GM20431 (cell line): ENCODE data around the gene SELENOI.

Experiments used
- in situ Hi-C: fragments of 300-500 bp; cut with MseI, MboI; formaldehyde crosslinking; loops from one replicate; pipeline ENCODE4 v1.15.0; 2020; ENCODE audit warnings: low sequenced_read_pairs; ENCODE audit not compliant: unreplicated experiment

The SELENOI gene

DNA sequence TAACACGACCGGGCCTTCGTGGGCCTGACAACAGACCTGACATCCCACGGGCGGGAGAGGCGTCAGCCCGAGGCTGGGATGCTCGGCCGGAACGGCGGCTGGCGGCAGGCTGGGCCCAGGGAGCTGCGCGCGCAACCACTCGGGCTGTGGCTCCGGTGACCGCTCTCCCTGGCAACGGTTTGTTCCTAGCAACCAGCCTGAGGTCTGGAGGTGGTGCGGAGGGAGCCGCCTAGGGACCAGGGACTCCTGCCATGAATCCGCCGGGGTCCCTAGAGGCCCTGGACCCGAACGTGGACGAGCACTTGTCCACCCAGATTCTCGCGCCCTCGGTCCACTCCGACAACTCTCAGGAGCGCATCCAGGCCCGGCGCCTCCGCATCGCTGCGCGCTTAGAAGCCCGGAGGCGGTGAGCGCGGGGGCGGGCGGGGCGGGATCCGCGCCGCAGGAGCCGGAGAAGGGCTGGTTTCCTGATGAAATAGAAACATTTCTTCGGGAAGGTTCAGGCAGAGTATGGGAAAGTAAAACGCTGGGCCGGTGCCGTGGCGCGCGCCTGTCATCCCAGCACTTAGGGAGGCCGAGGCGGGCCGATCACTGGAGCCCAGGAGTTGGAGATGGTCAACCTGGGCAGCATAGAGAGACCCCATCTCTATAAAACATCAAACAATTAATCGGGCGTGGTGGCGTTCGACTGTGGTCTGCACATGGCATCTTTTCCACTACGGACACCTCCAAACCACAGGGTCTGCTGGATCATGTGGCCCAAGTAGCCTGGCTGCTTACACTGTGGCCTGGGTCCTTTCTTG is 56.0 kb downstream of the SELENOI start, which contains the start of gene DRC1:
TSS of gene DRC1 (plus strand) at position 182 of the 803 bp plus-strand sequence. CDS start at position 252, 70 bp downstream.
- in situ Hi-C loops = no loop called here

DNA sequence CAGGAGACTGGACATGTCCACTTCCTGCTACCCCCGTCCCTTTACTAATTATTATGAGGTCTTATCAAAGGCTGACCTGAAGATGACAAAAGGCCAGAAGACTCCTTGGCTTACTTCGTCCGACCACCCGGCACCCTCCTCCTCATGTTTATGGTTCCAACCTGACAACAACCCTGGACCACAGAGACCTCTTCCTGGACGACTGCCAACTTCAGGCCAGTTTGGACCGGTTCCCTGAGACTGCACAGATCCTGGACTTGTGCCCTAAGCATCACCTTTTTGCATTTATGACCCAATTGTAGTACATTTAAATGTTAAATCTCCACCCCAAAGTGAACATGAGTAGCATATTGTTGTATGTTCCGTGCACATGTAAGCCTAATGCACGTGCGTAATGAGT is 61.6 kb downstream of the SELENOI start:
- in situ Hi-C loops = no loop called here

DNA sequence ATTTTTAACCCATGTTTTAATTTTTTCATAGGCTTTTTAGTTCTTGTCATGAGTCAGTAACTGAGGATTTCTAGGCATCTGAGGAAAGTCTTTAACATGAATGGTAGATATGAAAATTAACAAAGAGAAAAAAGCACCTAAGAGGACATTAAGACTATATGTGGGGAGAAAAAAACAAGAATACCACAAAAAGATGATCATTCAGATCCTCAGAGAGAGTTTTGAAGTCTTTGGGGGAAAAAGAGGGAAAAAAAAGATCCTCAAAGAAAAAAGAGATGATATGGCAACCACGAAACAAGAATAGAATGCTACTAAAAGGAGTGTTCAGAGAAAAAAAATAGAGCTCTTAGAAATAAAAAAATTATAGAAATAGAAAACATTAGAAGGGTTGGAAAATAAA is 63.8 kb downstream of the SELENOI start:
- in situ Hi-C loops = no loop called here

DNA sequence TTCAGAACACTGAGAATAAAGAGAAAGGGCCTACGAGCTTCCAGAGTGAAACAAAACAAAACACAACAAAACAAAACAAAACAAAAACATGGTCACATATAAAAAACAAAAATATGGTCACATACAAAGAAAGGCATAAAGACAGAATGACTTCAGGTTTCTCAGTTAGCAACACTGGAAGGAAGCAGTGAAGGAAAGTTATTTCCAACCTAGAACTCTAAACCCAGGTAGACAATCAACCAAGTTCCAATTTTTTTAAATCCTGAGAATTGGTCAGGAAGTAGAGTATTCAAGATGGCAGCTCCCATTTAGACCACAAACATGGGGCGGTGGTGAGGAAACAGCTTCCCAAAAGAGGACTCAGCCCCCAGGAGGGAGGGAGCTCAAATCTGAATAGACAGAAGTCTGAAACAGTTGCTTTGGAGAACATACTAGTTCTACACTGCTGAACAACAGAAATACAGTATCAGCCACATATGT is 64.9 kb downstream of the SELENOI start:
- in situ Hi-C loops = no loop called here

GRCh38 chr2:26411419-26411818 is 65.5 kb downstream of the SELENOI start:
- in situ Hi-C loops = no loop called here

DNA sequence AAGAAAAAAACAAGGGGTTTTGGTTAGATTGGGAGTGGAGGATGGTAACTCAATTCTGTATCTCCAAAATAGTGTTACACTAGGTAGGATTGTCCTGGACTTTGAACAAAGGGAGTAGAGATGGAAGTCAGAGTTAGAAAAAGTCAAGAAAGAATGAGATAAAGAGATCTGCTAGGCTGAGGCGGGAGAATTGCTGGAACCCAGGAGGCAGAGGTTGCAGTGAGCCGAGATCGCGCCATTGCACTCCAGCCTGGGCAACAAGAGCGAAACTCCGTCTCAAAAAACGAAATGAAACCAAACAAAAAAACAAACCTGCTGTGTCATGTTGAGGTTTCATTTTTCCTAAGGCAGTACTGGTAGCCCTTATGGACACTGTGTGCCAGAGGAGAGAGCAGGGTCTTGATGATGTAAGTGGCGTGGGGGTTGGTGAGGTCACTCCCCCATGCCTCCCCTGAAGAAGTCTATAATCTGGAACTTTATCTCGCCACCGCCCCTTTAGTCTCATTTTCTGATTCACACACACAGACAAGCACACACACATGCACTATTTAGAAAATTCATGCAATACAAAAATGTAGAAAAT is 66.2 kb downstream of the SELENOI start:
- in situ Hi-C loops = no loop called here

- in situ Hi-C loops = no loop called here
These were observed 68.4 kb downstream of the SELENOI start for GRCh38 chr2:26414311-26414710.

GRCh38 chr2:26421961-26422360 is 76.0 kb downstream of the SELENOI start:
- in situ Hi-C loops = no loop called here

DNA sequence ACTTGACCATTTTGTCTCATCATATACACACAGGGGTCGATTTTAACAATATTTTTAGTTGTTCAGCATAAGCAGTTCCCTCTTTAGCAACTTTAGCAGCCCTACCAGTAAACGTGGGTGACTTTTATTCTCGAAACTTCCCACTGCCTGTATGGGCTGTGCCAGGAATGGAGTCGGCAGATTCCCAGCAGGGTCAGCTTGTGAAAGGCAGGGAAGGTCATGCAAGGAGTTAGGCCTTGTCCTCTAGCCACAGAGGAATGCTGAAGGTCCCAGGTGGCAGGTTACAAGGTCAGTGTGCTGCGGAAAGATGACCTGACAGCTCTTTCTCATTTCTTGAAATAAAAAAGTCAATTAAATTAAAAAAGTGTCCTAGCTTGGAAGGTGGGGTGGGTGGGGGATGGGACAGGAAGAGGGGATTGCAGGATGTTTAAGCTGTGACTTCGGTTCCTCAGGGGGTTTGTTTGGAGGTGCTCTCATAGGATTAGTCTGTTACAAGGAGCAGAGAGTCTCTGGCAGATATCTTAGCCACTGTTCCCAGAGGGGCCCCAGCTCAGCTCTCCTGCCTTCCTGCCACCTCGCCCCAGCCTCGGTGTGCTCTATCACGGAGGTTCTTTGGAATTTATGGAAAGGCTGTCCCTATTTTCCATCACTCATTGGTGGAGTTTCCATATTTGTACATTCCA is 77.1 kb downstream of the SELENOI start:
- in situ Hi-C loops = no loop called here

DNA sequence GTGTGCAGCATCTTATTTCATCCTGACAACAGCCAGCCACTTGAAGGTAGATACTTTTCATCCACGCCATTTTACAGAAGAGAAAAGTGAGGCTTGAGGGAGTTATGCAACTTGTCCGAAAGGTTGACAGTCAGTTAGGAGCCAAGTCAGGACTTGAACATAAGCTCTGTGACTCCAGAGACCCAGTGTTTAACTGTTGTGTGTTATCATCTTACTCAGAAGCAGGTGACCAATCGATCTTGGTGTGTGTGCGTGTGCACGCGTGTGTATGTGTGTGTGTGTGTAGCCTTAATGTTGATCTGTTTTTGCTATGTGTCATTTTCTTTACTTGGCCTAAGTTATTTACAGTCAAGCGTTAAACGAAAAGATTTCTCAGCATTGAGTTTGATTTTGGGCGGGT is 77.8 kb downstream of the SELENOI start:
- in situ Hi-C loops = no loop called here

GRCh38 chr2:26424221-26424620 is 78.3 kb downstream of the SELENOI start:
- in situ Hi-C loops = no loop called here

- in situ Hi-C loops = no loop called here
These were observed 82.9 kb downstream of the SELENOI start for GRCh38 chr2:26428846-26429245.

- in situ Hi-C loops = no loop called here
These were observed 84.0 kb downstream of the SELENOI start for GRCh38 chr2:26429779-26430578.

DNA sequence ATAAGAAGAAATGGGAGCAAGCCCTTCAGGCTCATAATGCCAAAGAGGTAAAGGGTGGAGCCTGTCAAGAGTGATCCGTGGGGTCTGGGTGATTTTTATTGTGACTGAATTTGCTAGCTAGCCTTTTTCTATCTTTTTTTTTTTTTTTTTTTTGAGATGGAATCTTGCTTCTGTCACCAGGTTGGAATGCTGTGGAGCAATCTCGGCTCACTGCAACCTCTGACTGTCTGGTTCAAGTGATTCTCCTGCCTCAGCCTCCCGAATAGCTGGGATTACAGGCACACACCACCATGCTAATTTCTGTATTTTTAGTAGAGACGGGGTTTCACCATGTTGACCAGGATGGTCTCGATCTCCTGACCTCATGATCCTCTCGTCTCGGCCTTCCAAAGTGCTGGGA is 84.9 kb downstream of the SELENOI start:
- in situ Hi-C loops = no loop called here

GRCh38 chr2:26432363-26432762 is 86.4 kb downstream of the SELENOI start:
- in situ Hi-C loops = no loop called here

- in situ Hi-C loops = no loop called here
These were observed 86.9 kb downstream of the SELENOI start for GRCh38 chr2:26432859-26433258.

DNA sequence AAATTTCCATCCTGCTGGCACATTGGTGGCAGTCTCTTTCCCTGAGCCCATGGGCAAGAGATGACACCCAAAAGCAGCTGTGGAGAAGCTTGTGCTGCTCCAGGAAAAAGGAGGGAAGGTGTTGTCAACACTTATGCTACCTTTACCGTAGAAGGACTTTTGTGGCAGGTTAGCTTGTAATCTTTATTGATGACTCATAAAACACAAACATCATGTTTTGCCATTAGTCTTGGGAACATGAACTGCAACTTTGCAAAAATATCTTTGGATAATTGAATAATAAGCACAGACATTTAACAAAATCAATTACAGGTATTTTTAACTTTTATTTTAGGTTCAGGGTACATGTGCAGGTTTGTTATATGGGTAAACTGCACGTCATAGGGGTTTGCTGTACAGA is 89.2 kb downstream of the SELENOI start:
- in situ Hi-C loops = no loop called here

GRCh38 chr2:26438526-26438925 is 92.6 kb downstream of the SELENOI start:
- in situ Hi-C loops = no loop called here

GRCh38 chr2:26438926-26439325 is 93.0 kb downstream of the SELENOI start:
- in situ Hi-C loops = no loop called here

DNA sequence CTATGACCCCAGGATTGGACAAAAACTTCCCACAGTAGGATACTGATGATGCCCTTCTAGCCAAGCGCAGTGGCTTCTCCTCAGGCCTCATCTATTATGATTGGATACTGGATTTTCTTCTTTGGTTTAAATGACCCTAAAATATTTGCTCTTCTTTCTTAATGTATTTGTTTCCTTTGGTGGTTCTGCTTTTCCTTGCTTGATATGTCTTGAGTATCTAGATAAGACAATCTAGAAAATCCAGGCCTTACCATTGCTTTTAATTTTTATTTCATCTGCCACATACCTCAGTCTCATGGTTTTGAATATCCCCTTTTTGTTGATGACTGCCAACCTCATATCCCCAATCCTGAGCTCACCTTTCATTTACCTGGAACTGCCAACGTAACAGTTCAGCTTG is 96.4 kb downstream of the SELENOI start:
- in situ Hi-C loops = no loop called here
